GM21529 (cell line): ENCODE measurements around the gene OR1F1.
"Not testable (repeated sequence)": the region's sequence is repeated elsewhere in the genome, so short reads cannot be mapped to it uniquely, and the experiment has no call there.

Experiments
- ATAC-seq: cut with Tn5 transposase; IDR thresholded peaks from one replicate; pipeline ENCODE4 v1.9.1; 2021; ENCODE audit not compliant: unreplicated experiment

Gene OR1F1

DNA sequence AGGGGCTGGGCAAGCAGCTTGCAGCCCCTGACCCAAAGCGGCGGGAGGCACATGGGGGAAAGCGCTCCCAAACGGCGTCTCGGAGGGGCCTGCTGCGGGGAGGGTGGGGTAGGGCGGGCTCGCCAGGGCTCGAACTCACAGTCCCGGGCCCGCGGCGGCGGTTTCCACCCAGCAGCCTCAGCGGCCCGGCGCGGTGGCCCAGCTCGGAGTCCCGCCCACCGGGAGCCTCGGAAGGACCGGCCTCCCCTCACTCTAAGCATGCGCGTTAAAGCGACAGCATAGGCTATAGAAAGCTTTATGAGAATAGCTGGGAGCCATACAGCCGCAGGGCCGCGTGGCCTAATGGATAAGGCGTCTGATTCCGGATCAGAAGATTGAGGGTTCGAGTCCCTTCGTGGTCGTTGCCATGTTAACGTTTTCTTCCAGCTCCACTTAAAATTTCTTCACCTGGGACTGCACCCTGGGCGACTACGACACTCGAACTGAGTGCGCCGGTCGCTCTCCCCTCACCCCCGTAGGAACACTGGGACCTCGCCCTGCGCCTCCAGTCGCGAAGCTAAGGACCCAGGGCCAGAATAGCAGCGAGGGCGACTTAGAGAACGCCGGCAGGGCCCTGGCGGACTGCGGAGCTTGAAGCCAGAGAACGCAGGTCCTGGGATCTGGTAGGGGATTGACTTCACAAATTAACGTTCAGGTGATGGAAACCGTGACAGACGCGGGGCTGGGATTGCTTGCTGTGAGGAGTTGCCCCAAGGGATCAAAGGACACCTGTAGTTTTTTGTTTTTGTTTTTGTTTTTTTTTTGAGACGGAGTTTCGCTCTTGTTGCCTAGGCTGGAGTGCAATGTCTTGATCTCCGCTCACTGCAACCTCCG, 37.4 kb upstream of the OR1F1 start:
- peak; percentile 63 for ATAC-seq

DNA sequence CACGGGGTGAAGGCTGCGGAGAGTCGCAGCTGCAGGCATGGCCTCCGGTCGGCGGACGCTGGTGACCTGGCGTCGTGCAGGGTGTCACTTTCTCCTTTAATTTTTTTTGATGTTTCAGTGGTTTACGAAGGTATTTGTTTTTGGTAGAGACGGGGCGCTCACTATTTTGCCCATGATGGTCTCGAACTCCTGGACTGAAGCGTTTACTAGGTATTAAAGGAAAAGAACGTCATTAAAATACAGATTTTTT, 36.1 kb upstream of the OR1F1 start:
- no peak for ATAC-seq

DNA sequence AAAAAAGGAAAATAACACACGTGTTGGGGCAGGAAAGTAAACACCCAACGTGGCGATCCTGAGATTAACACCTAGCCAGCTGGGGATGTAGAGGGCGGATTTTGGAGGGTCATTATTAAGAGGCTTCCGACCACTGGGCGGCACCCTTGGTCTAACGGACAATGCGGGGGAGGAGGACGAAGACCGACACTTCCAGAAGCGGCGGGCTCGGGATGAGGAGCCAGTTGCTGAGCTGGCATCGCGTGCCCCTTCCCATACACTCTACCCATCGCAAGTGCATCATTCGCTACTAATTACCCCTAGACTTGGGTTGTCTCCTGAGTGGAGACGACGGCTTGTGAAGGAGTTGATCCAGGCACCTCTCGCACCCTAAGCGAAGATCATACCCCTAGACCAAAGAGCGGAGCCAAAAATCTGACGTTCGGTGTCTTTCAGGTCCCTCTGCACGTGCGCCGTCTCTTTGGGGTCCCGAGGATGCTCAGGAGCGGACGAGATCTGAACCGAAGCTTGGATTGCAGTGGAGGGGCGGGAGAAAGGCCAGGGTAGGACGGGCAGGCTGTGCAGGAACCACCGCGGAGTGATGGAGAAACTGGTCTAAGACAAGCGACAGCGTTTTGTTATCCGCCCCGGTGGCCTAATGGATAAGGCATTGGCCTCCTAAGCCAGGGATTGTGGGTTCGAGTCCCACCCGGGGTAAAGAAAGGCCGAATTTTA, 35.6 kb upstream of the OR1F1 start:
- ATAC-seq: no peak

- no peak for ATAC-seq
Measured at GRCh38 chr16:3152991-3153368, 35.0 kb upstream of the OR1F1 start.

GRCh38 chr16:3155181-3155580, 32.8 kb upstream of the OR1F1 start:
- no peak for ATAC-seq

DNA sequence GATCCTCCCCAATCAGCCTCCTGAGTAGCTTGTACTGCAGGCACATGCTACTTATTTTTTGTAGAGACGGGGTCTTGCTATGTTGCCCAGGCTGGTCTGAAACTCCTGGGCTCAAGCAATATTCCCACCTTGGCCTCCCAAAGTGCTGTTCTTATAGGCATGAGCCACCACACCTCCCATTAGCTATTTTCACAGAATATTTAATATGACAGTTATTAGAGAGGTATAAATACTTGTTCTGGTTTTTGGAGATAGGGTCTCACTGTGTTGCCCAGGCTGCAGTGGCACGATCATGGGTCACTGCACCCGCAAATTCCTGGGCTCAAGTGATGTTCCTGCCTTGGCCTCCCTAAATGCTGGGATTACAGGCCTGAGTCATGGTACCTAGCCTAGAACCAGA, 32.0 kb upstream of the OR1F1 start:
- no peak for ATAC-seq

DNA sequence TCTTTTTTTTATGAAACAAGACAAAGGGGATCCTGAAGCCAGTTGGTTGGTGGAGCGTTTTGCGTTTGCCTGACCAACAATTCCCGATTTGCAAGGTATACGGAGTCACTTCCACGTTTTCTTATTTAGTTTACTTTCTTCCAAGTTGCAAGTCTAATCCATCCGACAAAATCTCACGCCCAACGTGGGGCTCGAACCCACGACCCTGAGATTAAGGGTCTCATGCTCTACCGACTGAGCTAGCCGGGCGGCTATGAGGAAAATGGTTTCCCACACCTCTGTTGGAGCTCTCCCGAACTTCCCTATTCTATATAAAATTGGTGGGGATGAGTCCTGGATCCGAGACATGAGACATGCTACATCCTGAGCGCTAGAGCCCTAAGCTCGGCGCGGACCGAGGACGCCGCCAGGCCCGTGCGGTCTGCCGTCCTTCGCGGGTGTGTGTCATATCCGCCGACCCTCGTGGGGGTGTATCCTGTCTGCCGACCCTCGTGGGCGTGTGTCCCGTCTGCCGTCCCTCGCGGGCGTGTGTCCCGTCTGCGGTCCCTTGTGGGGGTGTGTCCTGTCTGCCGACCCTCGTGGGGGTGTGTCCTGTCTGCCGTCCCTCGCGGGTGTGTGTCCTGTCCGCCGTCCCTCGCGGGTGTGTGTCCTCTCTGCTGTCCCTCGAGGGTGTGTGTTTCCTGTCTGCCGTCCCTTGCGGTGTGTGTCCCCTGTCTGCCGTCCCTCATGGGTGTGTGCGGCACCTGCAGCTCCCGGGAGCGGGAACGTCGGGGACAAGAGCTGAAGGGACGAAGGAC, 30.6 kb upstream of the OR1F1 start:
- no peak for ATAC-seq

GRCh38 chr16:3158026-3158509, 29.9 kb upstream of the OR1F1 start:
- ATAC-seq: peak; percentile 11

DNA sequence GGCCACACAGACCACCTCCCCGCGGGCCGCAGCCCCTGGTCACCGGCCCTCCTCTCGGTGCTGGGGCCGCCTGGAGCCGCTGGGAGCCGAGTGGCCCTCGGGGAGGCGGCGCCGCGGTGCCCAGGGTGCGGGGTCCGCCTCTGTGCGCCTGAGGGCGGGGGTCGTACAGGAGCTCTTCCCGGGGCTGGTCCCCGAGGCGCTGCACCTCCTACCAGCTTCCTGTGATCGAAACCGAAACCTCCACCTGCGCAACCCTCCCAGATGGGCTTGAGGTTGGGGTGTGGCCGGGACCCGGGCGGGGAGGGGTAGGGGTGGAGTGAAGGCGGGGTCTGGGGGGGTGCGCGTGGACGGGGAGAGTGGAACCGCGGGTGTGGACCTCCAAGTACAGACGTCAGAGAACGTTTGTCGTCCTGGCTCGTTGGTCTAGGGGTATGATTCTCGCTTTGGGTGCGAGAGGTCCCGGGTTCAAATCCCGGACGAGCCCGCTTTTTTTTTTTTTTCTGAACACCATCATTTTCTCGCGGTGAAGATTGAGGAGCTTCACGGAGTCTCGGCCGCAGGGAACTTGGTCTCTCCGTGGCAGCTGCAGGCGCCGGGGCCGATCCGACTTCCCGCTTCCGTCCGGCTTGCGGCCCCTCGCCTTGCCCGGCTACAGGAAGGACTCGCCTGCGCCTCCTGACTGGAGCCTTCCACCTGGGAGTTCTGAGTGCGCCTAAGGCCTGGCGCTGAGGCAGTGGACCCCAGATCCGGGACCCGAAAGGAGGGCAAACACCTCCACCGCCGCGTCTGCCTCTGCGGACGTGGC, 29.3 kb upstream of the OR1F1 start:
- peak; percentile 41 for ATAC-seq

GRCh38 chr16:3161235-3162018, 26.6 kb upstream of the OR1F1 start:
- no peak for ATAC-seq

DNA sequence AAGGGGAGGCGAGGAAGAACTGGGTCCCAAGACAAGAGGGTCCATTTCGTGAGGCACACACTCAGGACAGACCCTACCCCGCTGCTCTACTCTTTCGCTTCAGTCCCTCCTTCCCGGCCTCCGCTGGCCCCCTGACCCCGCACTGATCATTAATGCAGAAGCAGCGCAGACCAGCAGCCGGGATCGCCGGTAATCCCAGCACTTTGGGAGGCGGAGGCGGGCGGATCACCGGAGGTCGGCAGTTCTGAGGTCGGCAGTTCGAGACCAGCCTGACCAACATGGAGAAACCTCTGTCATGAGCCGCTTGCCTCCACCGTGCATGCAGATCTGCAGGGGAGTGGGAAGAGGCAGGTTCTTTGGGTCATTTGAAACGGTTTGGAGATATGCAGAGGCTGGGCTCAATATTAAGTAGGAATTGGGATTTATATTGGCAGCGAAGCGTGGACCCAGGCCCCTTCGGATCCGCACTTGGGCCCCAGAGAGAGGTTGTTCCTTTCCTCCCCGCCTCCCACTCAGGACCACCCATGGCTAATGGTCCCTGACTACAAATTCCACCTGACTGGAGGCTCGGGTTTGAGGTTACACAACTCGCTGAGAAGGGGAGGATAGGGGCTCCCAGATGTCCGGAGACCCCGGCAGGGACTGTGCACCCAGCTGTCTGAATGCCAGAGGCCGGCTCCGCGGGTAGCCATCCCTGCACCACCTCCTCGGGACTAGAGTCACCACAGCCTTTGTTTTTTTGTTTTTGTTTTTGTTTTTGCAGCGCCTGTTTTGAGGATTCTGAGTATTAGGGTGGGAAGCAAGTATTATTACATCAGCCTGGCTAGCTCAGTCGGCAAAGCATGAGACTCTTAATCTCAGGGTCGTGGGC, 23.6 kb upstream of the OR1F1 start:
- no peak for ATAC-seq

- ATAC-seq: no peak
Measured at GRCh38 chr16:3165111-3165822, 22.7 kb upstream of the OR1F1 start.

DNA sequence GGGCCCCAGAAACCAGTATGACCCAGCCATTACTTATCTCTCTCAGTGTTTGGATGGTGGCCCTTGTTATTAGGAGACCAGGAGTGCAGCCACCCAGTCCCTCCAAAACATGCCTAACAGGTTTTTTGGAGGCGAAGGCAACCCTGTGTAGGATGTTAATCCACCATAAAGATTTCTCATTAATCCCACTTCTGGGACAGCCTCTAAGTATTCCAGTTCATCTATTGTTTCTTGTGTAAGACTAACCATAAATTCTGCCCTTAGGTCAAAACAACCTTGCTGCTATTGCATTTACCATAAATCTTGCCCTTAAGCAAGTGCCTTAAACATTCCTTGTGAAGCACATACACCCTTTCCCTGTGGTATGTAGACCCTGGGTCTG, 21.5 kb upstream of the OR1F1 start:
- no peak for ATAC-seq

- not testable (repeated sequence) for ATAC-seq
Measured at GRCh38 chr16:3168729-3169128, 19.3 kb upstream of the OR1F1 start.

DNA sequence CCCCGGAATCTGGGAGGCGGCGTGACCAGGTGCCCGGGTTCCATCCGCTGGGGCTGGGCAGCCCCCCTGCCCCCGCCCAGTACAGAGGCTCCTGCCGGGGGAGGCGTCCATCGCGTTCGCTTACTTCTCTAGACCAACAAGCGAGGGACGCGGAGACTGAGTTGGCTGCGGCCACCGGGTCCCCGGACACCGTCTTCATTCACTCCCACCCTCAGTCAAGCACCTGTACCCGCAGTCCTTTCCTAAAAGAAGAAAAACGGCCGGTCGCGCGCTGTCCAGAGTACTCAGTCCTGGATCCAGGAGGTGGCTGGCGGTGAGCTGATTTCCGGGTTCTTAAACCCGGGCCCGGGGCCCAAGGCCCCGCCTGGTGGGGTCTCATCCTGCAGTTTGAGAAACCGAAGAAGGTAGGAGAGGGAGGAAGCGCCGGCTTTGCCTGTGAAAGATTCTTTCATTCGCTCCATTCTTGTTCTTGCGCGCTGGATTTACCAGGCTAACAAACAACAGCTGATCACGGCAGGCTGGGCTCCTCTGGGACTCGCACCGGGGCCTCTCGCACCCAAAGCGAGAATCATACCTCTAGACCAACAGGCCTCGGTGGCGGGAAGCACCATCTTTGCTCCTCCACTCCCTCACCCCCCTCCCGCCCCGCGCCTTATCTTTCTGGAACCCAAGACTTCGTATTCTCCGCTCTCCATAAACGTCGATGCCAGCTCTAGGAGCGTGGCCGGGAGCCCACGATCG, 17.4 kb upstream of the OR1F1 start:
- ATAC-seq: no peak

GRCh38 chr16:3171181-3171854, 16.7 kb upstream of the OR1F1 start:
- ATAC-seq: no peak

GRCh38 chr16:3171855-3172593, 16.0 kb upstream of the OR1F1 start:
- no peak for ATAC-seq
